K562 (cell line): ENCODE results near the gene CCAR1. TPM values are rescaled to one million over a fixed set of nuclear protein-coding genes. Genes with fewer than 3 reads are reported as not detected.

Experiments
- ATAC-seq: fragments of 200-7000 bp; cut with Tn5 transposase; 3 replicates; pipeline ENCODE4 v1.9.1; 2020; ENCODE audit warnings: moderate library complexity
- BruUV-seq: library from RNA; stranded (reverse); fragments of 400-500 nt; replicated peaks from 2 replicates; lab custom pipeline; 2021; lab: Mats Ljungman, UMichigan
- CTCF ChIA-PET: fragments of 300-600 bp; formaldehyde crosslinking; extraction: SDS; loops from one replicate; lab custom pipeline; 2021; ENCODE audit warnings: low intra/inter-chr PET ratio; lab: Yijun Ruan, JAX
- POLR2A ChIA-PET: fragments of 300-600, 350-650 bp; sonication (Branson Sonifier 250); formaldehyde crosslinking; extraction: SDS; loops from one replicate; lab custom pipeline; 2021; ENCODE audit warnings: antibody characterized with exemption, inconsistent platforms; lab: Yijun Ruan, JAX
- DNase-seq, 4 experiments: peaks; one replicate each; pipeline versions ENCODE4 v3.0.0 to v3.0.0-alpha.2; 2011 to 2018; ENCODE audit warnings: low spot score in 3 of 4, mixed read lengths in 3 of 4; ENCODE audit errors: extremely low read depth in 1 of 4
- FAIRE-seq: peaks from 2 replicates; lab custom pipeline; 2011; peaks lifted over from hg19 to GRCh38; lab: Jason Lieb, UNC
- H2AFZ ChIP-seq: 2 replicates; pipeline ENCODE4 v1.6.0; 2011; ENCODE audit warnings: low read depth, low read length, control low read depth, inconsistent platforms
- H3K27ac ChIP-seq: fragments of 200-600 bp; 3 replicates; pipeline ENCODE4 v1.8.0; 2011; ENCODE audit warnings: low read depth, mild to moderate bottlenecking, control low read depth, inconsistent platforms, low read length, moderate library complexity, mixed read lengths; ENCODE audit errors: extremely low read depth
- H3K27me3 ChIP-seq, 2 experiments: fragments of 300-600 bp in 1 of 2; 2 replicates in 1 of 2; 3 replicates in 1 of 2; pipeline versions ENCODE4 v1.6.0 to v1.8.0; 2011; ENCODE audit warnings: inconsistent platforms in 2 of 2, low read length in 2 of 2, mild to moderate bottlenecking in 1 of 2, mixed read lengths in 1 of 2, moderate library complexity in 1 of 2; ENCODE audit not compliant: control insufficient read depth in 2 of 2, insufficient read depth in 2 of 2
- H3K36me3 ChIP-seq: fragments of 300-600 bp; 3 replicates; pipeline ENCODE4 v1.8.0; 2011; ENCODE audit warnings: mild to moderate bottlenecking, low read length, inconsistent platforms; ENCODE audit not compliant: control insufficient read depth, insufficient read depth
- H3K4me1 ChIP-seq, 2 experiments: fragments of 200-600 bp in 1 of 2; replicated peaks in 1 of 2; 2 replicates in 1 of 2; 3 replicates in 1 of 2; pipeline versions ENCODE4 v1.5.1 to v1.8.0; 2011; ENCODE audit warnings: inconsistent platforms in 2 of 2, low read length in 2 of 2, mild to moderate bottlenecking in 1 of 2, mixed read lengths in 1 of 2, moderate library complexity in 1 of 2; ENCODE audit not compliant: control insufficient read depth in 2 of 2, insufficient read depth in 2 of 2
- H3K4me2 ChIP-seq: 2 replicates; pipeline ENCODE4 v1.6.1; 2011; ENCODE audit warnings: low read length, control low read depth, inconsistent platforms, mixed read lengths; ENCODE audit not compliant: insufficient read depth
- H3K4me3 ChIP-seq: fragments of 200-600 bp; sonication (generic), shearing (Covaris generic); 2 replicates; pipeline ENCODE4 v1.5.1; 2016; ENCODE audit warnings: control low read depth, inconsistent platforms
- H3K79me2 ChIP-seq: fragments of 200-600 bp; 3 replicates; pipeline ENCODE4 v1.8.0; 2011; ENCODE audit warnings: low read length, inconsistent platforms; ENCODE audit not compliant: control insufficient read depth, insufficient read depth
- H3K9ac ChIP-seq, 2 experiments: 2 replicates each; pipeline versions ENCODE4 v1.6.0 to v1.6.1; 2011; ENCODE audit warnings: low read depth in 2 of 2, low read length in 2 of 2, control low read depth in 1 of 2, inconsistent platforms in 1 of 2, mild to moderate bottlenecking in 1 of 2, mixed read lengths in 1 of 2; ENCODE audit not compliant: insufficient read depth in 1 of 2
- H3K9me1 ChIP-seq: one replicate; pipeline ENCODE4 v1.6.0; 2011; ENCODE audit warnings: inconsistent platforms, mild to moderate bottlenecking, low read length, moderate library complexity; ENCODE audit not compliant: control insufficient read depth, insufficient read depth
- H3K9me3 ChIP-seq: replicated peaks from 2 replicates; pipeline ENCODE4 v1.5.1; 2011; ENCODE audit warnings: low read depth, low read length, inconsistent platforms; ENCODE audit not compliant: control insufficient read depth, insufficient read depth
- H4K20me1 ChIP-seq: replicated peaks from 2 replicates; pipeline ENCODE4 v1.6.1; 2011; ENCODE audit warnings: low read length, inconsistent platforms, mixed read lengths; ENCODE audit not compliant: control insufficient read depth, insufficient read depth
- ILF3 ChIP-seq: fragments of 450-650 bp; IDR thresholded peaks from 2 replicates; pipeline ENCODE4 v1.6.1; 2018; ENCODE audit warnings: antibody characterized with exemption, mild to moderate bottlenecking, moderate library complexity, borderline replicate concordance
- KDM1A ChIP-seq, 2 experiments: fragments of 450-650 bp; IDR thresholded peaks; 2 replicates each; pipeline ENCODE4 v1.6.1; 2016; ENCODE audit warnings: mild to moderate bottlenecking in 2 of 2
- MEF2D ChIP-seq: conservative IDR thresholded peaks from 2 replicates; pipeline ENCODE4 v1.6.1; 2016; ENCODE audit warnings: low read depth, missing genetic modification characterization, missing compliant biosample characterization
- NFYB ChIP-seq: IDR thresholded peaks from 2 replicates; pipeline ENCODE4 v1.6.1; 2011; ENCODE audit warnings: mild to moderate bottlenecking, moderate library complexity; ENCODE audit not compliant: insufficient read length; ENCODE audit errors: extremely low read depth
- PREB ChIP-seq: sonication (generic); formaldehyde crosslinking; IDR thresholded peaks from 2 replicates; pipeline ENCODE4 v1.8.1; 2023; ENCODE audit warnings: mild to moderate bottlenecking, missing genetic modification reagents
- RCOR1 ChIP-seq, 2 experiments: IDR thresholded peaks; 2 replicates each; pipeline ENCODE4 v1.6.1; 2012; ENCODE audit warnings: low read depth in 2 of 2, low read length in 2 of 2, borderline replicate concordance in 1 of 2, improper control_type of control experiment in 1 of 2
- SREBF1 ChIP-seq: fragments of 150-350 bp; IDR thresholded peaks from 2 replicates; pipeline ENCODE4 v1.6.1; 2014; ENCODE audit warnings: antibody characterized with exemption, low read depth, low read length, borderline replicate concordance
- ZBTB5 ChIP-seq: fragments of 450-650 bp; IDR thresholded peaks from 2 replicates; pipeline ENCODE4 v1.6.1; 2017; ENCODE audit warnings: antibody characterized with exemption
- ZNF408 ChIP-seq: fragments of 250-450 bp; sonication (Bioruptor Pico); IDR thresholded peaks from 2 replicates; pipeline ENCODE4 v1.4.0; 2020; ENCODE audit warnings: low read depth, mild to moderate bottlenecking, moderate library complexity
- ZNF592 ChIP-seq: fragments of 450-650 bp; IDR thresholded peaks from 2 replicates; pipeline ENCODE4 v1.6.1; 2017; ENCODE audit warnings: antibody characterized with exemption, mild to moderate bottlenecking
- WGBS: fragments of 100-300 bp; shearing (Covaris generic); methylation state at CpG from one replicate; pipeline ENCODE4 v1.1.6; 2016; ENCODE audit warnings: low coverage, mixed read lengths; ENCODE audit not compliant: insufficient coverage; ENCODE audit errors: missing lambda C conversion rate; 5-methylcytosine and 5-hydroxymethylcytosine counted together
- in situ Hi-C: fragments of 300-500 bp; cut with MboI; formaldehyde crosslinking; loops from 4 replicates; pipeline ENCODE4 v1.15.0; 2018; ENCODE audit warnings: inconsistent platforms, mixed read lengths
- intact Hi-C: fragments of 100-400 bp; cut with micrococcal nuclease; formaldehyde crosslinking; loops from 2 replicates; pipeline ENCODE4 v1.14.2; 2022
- polyA plus RNA-seq, 8 experiments: library from polyadenylated mRNA; depleted of rRNA in 4 of 8; stranded (reverse) in 5 of 8; unstranded in 3 of 8; fragments of >200 nt; fragmentation: Nextera tagmentation in 2 of 8; fragmentation: Illumina TruSeq in 1 of 8; extraction: Ambion mirVana in 2 of 8; extraction: Trizol in 1 of 8; gene quantifications; 2 replicates each; pipeline versions ENCODE4 v1.2.1 to v1.2.3, GENCODE V29; 2011 to 2014; ENCODE audit warnings: inconsistent platforms in 1 of 8, missing spikeins in 1 of 8
- total RNA-seq, 7 experiments: library from RNA; depleted of rRNA in 6 of 7; stranded (reverse); fragments of >200 nt in 6 of 7; fragmentation: Illumina TruSeq in 2 of 7; extraction: Trizol in 2 of 7; gene quantifications; 2 replicates each; pipeline versions ENCODE4 v1.2.1 to v1.2.3, GENCODE V29; 2011 to 2021; ENCODE audit warnings: low replicate concordance in 1 of 7
- TF ChIP-seq, protein P1 (sequence below): fragments of 450-650 bp; IDR thresholded peaks from one replicate; pipeline ENCODE4 v1.6.1; 2018; ENCODE audit warnings: mild to moderate bottlenecking, moderate library complexity; ENCODE audit not compliant: partially characterized antibody

The CCAR1 gene
- total and polyA plus RNA-seq, 9 of the 15 experiments (the other 6 are each of a cell fraction or from before 2014, with no cell fraction given) = 44.8 to 173 (median 111) TPM

GRCh38 chr10:68795886-68796532 lies 75.0 kb downstream of the CCAR1 start:
- ATAC-seq = peak; percentile 13; the same call in 1 of the 3 replicates
- intact Hi-C loops = no loop called here
- Histone ChIP-seq H3K27ac (no peak overlapping the region), H3K27me3 (no peaks in the 10 kb centered on the region), H3K9ac (peak overlapping the region in 1 of 2 experiments; percentile 59; a peak in 1 of 4 replicates), H3K9me1 (no peaks in the 10 kb centered on the region), H3K4me1 (peaks cover 3 to 5% of the 10 kb centered on the region in 2 experiments; a peak in 2 of 5 replicates), H3K4me3 (no peak overlapping the region), H4K20me1 (no peaks in the 10 kb centered on the region), H3K4me2 (no peak overlapping the region), H2AFZ (no peak overlapping the region), H3K79me2 (no peaks in the 10 kb centered on the region), H3K36me3 (peaks cover 46% of the 10 kb centered on the region), H3K9me3 (no peaks in the 10 kb centered on the region)
- WGBS = 89% methylated on average over 4 of the region's 4 CpGs
- BruUV-seq = no TSS peak
- no peak for FAIRE-seq
- in situ Hi-C loops = loop anchor here (10.0 kb wide), 1 partner anchor 1959 kb away; no protein-coding TSS in a partner anchor
- DNase-seq = no peak
- POLR2A ChIA-PET = interaction anchor here (0.6 to 1.2 kb wide), 4 partner anchors 9 to 121 kb away, joined by 3 to 5 read pairs (median 3); no protein-coding TSS in a partner anchor
- CTCF ChIA-PET = interaction anchor here (0.6 kb wide), 2 partner anchors 19 to 101 kb away, joined by 3 to 6 read pairs; no protein-coding TSS in a partner anchor
- no peak for TF ChIP-seq MEF2D (tag)
- TF ChIP-seq ZNF592 = no peak
- TF ChIP-seq NFYB = no peak
- TF ChIP-seq PREB (CRISPR knock-in tag) = no peak
- no peak for TF ChIP-seq KDM1A (IDR thresholded peaks at IDR 0.05)
- TF ChIP-seq ILF3 = no peak
- TF ChIP-seq RCOR1 (IDR thresholded peaks at IDR 0.05; ENCODE audit: borderline replicate concordance in 1 of 2, low read depth in 2 of 2, low read length in 2 of 2) = no peak
- no peak for TF ChIP-seq SREBF1
- TF ChIP-seq ZNF408 (CRISPR knock-in tag) = no peak
- TF ChIP-seq, protein P1, sequence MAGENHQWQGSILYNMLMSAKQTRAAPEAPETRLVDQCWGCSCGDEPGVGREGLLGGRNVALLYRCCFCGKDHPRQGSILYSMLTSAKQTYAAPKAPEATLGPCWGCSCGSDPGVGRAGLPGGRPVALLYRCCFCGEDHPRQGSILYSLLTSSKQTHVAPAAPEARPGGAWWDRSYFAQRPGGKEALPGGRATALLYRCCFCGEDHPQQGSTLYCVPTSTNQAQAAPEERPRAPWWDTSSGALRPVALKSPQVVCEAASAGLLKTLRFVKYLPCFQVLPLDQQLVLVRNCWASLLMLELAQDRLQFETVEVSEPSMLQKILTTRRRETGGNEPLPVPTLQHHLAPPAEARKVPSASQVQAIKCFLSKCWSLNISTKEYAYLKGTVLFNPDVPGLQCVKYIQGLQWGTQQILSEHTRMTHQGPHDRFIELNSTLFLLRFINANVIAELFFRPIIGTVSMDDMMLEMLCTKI = no peak
- TF ChIP-seq ZBTB5 = no peak
